Renal cortical epithelial cell (primary cell): ENCODE data around the gene THSD7B. TPM values are rescaled to one million over a fixed set of nuclear protein-coding genes. Genes with fewer than 3 reads are reported as not detected.

Experiments used
- DNase-seq: peaks from one replicate; pipeline ENCODE4 v3.0.0-alpha.2; 2011; ENCODE audit warnings: low read depth
- total RNA-seq: library from RNA; depleted of rRNA; stranded (reverse); fragments of >200 nt; gene quantifications from 2 replicates; pipeline ENCODE4 v1.2.3, GENCODE V29; 2014

THSD7B gene
- total RNA-seq, 1 donor from 2014 or later = 0.45 TPM

- no peak for DNase-seq
Observed at GRCh38 chr2:137379186-137379585, 613.8 kb downstream of the THSD7B start.

- DNase-seq = peak; percentile 85
Observed at GRCh38 chr2:137380610-137381009, 615.3 kb downstream of the THSD7B start.

DNA sequence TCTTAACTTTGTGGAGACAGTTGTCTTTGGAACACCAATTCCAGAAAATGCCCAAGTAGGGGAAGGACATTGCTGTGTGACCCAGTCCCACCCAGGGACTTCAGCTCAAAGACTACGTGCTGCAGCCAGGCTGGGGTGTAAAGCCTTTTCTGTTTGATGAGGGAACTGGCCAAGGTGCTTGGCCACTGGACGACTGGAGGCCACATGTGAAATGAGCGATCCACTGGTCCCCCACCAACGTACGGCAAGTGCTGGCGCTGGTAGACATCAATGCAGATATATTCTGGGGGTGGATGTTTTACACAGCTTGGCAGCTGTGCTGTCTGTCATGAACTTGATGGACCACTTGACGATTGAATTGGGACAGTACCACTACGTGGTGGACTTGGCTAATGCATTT lies 616.4 kb downstream of the THSD7B start:
- DNase-seq = no peak

- DNase-seq = no peak
Observed at GRCh38 chr2:137383391-137383790, 618.0 kb downstream of the THSD7B start.

- DNase-seq = no peak
Observed at GRCh38 chr2:137387044-137387443, 621.7 kb downstream of the THSD7B start.

DNA sequence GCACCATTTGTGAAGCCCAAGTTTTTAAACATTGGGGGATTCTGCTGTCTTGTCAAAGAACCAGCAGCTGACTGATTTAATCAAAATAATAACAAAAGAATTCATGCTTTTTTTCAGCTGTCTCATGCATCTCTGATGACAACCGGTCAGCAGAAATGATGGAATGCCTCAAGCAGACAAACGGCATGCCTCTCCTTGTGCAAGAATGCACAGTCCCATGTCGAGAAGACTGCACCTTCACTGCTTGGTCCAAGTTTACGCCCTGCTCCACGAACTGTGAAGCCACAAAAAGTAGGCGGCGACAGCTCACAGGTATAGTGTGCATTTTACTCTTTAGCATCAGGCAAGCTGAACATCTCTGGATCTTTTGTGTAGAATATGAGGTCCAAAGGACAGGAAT lies 640.2 kb downstream of the THSD7B start:
- DNase-seq = no peak

DNA sequence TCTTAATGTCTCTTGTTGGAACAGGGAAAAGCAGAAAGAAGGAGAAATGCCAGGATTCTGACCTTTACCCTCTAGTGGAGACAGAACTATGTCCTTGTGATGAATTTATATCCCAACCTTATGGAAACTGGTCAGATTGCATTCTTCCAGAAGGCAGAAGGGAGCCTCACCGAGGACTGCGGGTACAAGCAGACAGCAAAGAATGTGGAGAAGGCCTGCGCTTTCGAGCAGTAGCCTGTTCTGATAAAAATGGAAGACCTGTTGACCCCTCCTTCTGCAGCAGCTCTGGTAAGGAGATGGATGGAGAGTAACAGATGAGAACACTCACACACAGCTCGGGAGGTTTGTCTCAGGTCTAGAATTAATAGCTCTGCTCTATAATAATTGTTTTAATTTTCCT lies 646.2 kb downstream of the THSD7B start:
- DNase-seq = no peak

GRCh38 chr2:137420744-137421143 lies 655.4 kb downstream of the THSD7B start:
- peak; percentile 4 for DNase-seq

DNA sequence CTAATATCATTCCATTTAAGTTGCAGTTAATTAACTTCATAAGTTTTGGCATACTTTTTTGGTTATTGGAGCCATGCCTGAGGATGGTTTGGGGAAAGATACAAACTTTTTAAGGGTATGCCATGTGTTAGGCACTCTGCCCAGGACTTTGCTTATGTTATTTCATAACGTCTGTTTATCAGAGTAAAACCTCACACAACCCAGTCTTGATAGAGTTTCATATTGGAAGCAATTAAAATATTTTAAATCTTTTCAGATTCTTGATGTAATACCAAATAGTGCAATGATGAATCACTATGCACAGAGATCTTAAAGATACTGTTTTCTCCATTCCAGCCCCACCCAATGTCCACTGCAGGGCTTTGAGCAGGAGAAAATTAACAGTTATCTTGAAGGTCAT lies 669.8 kb downstream of the THSD7B start:
- DNase-seq = no peak

DNA sequence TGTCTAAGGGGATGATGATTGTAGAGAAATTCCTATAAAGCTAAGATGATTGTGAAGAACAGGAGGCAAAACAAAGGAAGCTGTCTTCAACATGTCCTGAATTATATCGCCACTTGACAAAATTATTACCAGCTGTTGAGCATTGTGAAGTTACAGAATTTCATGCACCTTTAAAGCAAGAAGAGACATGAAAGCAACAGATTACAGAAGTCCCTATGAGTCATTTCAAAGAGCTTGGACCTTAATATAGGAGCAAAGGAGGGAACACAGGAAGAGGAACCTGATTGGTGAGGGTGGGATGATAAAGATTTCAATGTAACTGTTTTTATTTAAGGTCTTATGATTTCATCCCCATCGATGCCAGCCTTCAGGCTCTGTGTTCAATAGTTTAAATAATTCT lies 672.0 kb downstream of the THSD7B start:
- DNase-seq = no peak

DNA sequence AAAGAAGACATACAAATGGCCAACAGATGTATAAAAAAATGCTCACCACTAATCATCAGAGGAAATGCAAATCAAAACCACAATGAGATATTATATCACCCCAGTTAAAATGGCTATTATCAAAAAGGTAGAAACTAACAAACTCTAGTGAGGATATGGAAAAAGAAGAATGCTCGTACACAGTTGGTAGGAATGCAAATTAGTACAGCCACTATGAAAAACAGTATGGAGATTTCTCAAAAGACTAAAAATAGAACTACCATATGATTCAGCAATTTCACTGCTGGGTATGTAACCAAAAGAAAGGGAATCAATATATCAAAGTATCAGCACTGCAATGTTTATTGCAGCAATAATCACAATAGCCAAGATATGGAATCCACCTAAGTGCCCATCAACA lies 679.6 kb downstream of the THSD7B start:
- no peak for DNase-seq

GRCh38 chr2:137449454-137449853 lies 684.1 kb downstream of the THSD7B start:
- DNase-seq = no peak

DNA sequence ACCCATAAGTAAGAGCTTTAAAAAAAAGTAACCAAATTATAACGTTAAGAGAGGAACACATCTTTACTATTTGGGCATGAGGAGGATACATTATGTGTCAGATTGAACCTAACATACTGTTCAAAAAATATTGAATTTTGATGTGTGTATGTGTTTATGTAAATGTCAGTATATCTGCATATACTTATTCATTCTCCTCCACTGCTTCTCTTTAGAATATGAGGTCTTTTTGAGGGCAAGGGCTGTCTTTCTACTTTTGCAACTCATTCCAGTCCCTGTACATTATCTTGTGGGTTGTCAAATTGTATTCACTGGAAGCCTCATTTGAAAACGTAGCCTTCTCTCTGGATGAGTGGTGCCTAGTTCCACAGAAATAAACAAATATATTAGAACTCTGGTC lies 689.5 kb downstream of the THSD7B start:
- DNase-seq = no peak

DNA sequence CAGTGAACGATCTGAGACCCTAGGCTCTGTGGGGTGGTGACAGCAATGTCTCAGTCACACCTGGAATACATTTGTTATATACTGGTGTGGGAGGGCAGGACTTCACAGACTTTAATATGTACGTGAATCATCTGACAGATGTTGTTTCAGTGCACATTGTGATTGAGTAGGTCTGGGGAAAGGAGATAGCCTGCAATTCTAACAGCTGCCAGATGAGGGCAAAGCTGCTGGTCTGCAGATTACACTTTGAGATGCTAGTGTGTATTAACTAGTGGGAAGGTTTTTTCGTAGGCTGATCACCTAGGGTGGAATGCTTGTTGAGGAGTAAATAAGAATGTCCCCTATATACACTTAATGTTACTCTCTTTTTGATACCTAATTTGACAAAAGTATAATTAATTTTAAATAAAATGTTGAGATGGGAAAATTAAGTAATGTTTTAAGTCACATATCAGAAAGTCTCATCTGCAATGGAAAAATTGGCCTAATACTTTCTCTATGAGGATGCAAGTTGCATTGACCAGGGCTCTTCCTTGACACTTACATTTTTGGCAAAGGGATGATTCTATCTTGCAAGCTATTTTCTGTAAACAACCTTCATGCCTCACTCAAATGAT lies 702.0 kb downstream of the THSD7B start:
- DNase-seq = peak; percentile 43

GRCh38 chr2:137493261-137493660 lies 727.9 kb downstream of the THSD7B start:
- DNase-seq = no peak

GRCh38 chr2:137500599-137500998 lies 735.3 kb downstream of the THSD7B start:
- DNase-seq = no peak

GRCh38 chr2:137507237-137507636 lies 741.9 kb downstream of the THSD7B start:
- no peak for DNase-seq

GRCh38 chr2:137508739-137509384 lies 743.5 kb downstream of the THSD7B start:
- no peak for DNase-seq

GRCh38 chr2:137511526-137511925 lies 746.2 kb downstream of the THSD7B start:
- DNase-seq = no peak

DNA sequence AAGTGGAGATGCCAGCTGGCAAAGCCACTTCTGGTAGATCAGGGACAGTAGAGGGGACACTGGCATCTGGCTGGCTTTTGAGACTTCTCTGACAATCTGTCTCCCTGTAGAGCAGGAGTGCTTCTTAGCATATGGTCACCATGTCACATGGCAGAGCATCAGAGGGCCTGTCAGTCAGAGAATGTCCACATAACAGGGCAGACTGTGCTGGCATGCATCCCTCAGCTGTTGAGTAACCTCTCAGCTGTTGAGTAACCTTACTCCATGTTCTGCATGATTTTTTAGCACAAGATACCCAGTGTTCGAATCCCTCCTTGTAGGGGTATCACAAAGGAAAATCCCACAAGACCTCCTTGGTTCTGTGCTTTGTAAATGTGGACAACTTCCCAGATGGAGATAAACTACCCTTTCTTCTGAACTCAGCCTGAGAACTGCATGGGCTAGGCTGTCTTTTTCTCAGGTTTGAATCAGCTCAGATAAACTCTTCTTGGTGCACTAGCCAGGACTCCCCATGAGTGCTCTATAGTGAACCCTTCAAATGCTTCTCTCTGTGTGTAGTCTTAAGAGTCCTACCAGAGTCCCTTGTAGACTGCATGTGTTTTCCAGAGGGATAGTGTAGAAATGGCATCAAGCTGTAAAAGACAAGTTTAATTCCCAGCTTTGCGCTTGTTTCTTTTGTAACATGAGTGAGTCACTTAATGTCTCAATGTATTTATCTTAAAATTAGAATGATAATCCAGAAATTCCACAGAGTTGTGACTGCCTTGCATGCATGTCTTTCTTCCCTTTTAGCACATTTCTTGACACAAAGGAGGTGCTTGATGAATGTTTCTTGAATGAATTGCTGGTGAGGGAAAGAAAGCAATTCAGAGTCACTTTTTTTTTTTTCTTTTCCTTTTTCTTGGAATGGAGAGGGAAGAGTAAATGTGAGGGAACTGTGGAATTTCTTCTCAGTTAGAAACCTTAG lies 756.6 kb downstream of the THSD7B start:
- no peak for DNase-seq

- no peak for DNase-seq
Observed at GRCh38 chr2:137522620-137523011, 757.3 kb downstream of the THSD7B start.

DNA sequence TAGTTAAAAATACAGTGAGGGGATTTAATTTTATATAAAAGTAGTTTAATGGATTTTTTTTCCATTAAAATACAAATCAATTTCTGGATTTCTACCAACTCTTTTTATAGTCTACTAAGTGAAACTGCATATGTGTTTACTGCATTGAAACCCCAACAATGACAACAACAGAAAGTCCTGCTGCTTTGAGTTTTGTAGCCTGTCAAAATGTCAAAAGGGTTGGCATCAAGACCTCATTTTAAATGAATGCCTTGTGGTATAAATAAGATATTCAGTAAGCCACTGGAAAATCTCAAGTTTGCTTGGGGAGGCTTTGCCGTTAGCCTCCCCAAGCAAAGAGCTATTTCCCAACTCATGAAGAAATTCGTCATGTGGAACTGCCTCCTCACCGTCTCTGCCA lies 758.6 kb downstream of the THSD7B start:
- peak; percentile 2 for DNase-seq

DNA sequence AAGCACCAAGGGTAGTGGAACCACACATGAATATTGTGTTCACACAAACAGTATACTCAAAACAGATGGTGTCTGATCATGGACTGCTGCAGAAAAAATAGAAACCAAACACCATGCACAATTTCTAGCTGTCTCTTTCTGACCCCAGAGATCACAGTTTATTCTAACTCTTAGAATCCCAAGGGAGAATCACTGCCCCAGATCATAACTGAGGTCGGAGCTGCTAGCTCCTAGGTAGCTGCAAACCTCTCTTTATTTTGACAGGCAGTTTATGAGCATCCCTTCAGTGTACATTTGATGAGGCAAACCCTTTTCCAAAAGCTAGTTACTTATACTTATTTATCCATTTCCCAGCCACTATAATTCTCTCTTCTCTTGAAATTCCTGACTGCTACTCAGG lies 759.8 kb downstream of the THSD7B start:
- no peak for DNase-seq
